Activated B cell treated with CpG ODN at 0.5 μM for 24 hours (primary cell): ENCODE data around the gene CCDC50. TPM values are rescaled to one million over a fixed set of nuclear protein-coding genes. Genes with fewer than 3 reads are reported as not detected.
A peak's percentile ranks its signal among the peaks of the same experiment; 100 is the strongest.

Experiments used
- ATAC-seq: fragments of 200-7000 bp; cut with Tn5 transposase; one replicate; pipeline ENCODE4 v1.10.0; 2021; ENCODE audit warnings: low read depth, mild to moderate bottlenecking, moderate library complexity
- CTCF ChIA-PET: fragments of 350-600 bp; sonication (Branson Sonifier 250); formaldehyde crosslinking; loops from one replicate; lab custom pipeline; 2021; ENCODE audit warnings: antibody characterized with exemption; lab: Charles Lee
- POLR2A ChIA-PET: fragments of 350-600 bp; sonication (Branson Sonifier 250); formaldehyde crosslinking; loops from one replicate; lab custom pipeline; 2021; ENCODE audit warnings: antibody characterized with exemption; lab: Charles Lee
- DNase-seq: peaks from one replicate; pipeline ENCODE4 v3.0.0; 2022
- H3K27ac Mint-ChIP-seq: one replicate; pipeline ENCODE4 v1.8.0; 2020; ENCODE audit warnings: mixed read lengths
- H3K27me3 Mint-ChIP-seq: one replicate; pipeline ENCODE4 v1.8.0; 2021; ENCODE audit warnings: mixed read lengths
- H3K36me3 Mint-ChIP-seq: one replicate; pipeline ENCODE4 v1.8.0; 2021; ENCODE audit warnings: low read depth, mixed read lengths
- H3K4me1 Mint-ChIP-seq: one replicate; pipeline ENCODE4 v1.8.0; 2021; ENCODE audit warnings: mixed read lengths
- H3K4me3 Mint-ChIP-seq: one replicate; pipeline ENCODE4 v1.8.0; 2020; ENCODE audit warnings: mild to moderate bottlenecking, mixed read lengths
- H3K9me3 Mint-ChIP-seq: one replicate; pipeline ENCODE4 v1.8.0; 2020; ENCODE audit warnings: mixed read lengths
- CTCF ChIP-seq: fragments of 200-600 bp; IDR thresholded peaks from one replicate; pipeline ENCODE4 v1.8.0; 2022; ENCODE audit warnings: antibody characterized with exemption, mild to moderate bottlenecking
- intact Hi-C: fragments of 100-400 bp; cut with micrococcal nuclease; formaldehyde crosslinking; loops from one replicate; pipeline ENCODE4 v1.15.1; 2024
- total RNA-seq: library from RNA; stranded (reverse); gene quantifications from 2 replicates; pipeline ENCODE4 v1.2.3, GENCODE V29; 2022

CCDC50 gene
- total RNA-seq, result 144 and 153 TPM in 2 replicates

DNA sequence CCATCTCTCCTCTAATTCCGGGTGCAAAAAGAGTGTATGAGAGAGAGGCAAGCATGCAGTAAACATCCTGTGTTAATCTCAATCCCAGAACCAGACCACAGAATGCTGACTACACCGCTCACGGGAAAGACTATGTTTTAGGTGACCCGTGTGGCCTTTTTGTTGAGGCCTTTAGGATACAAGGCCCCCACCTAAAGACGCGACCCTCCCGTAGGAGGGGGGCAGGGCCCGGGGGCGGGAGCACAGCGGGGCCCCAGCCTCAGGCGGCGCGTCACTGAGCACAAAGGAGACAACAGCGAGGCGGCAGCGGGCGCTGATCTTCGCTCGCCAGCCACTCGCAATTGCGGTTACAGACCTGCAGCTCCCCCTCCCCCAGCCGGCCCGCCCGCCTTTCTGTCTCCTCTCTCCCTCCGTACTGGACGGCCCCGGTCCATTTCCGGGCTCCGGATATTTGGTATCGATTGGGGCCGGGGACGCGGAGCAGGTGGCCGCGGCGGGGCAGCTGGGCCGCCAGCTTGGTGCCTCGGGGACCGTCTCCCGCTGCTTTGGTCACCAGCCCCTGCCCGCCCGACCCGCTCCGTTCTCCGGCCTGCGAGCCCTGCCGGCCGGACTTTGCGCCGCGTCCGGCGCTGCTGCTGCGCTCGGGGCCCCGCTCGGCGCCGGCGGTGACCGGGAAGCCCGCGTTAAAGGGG, at the start of gene CCDC50:
Gene CCDC50 (plus strand): TSS at position 433 of the 692 bp plus-strand sequence. CDS start 281 bp downstream, outside the sequence.
- intact Hi-C loops, result loop anchor here (1.0 to 2.0 kb wide), 4 partner anchors 28 to 83 kb away; no protein-coding TSS in a partner anchor
- Mint-ChIP-seq H3K27ac (peak within 1 kb of the TSS; percentile 91), H3K4me3 (peak within 1 kb of the TSS; percentile 93), H3K36me3 (peaks cover 19% of the 10 kb centered on the region), H3K9me3 (no peaks in the 10 kb centered on the region), H3K27me3 (no peaks in the 10 kb centered on the region), H3K4me1 (peaks cover 54% of the 10 kb centered on the region)
- ChIA-PET POLR2A (interaction anchor here (0.6 to 3.7 kb wide), 20 partner anchors 10 to 91 kb away, joined by 3 to 33 read pairs (median 4); no protein-coding TSS in a partner anchor), CTCF (interaction anchor here (1.5 kb wide), 1 partner anchor 84 kb away, joined by 7 read pairs; no protein-coding TSS in a partner anchor)
- TF ChIP-seq CTCF, result no peak
- ATAC-seq (peak; percentile 75), DNase-seq (peak; percentile 70)

DNA sequence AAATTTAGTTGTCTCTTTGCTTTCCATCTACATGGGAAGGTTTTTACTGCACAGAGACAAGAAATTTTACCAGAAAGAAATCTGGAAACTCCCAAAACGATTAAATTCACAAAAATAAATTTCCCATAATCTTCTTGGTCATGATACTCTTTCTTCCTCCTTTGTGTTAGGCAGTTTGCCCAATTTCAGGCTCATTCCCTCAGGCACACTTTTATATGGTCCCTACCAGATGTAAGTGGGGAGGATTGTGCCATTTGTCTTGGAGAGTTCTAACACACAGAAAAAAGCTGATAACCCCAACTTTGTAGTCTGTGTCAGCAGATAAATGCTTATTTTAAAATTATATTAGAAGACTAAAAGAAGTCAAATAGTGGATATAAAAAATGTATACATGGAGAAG, 49.1 kb upstream of the CCDC50 start:
- Mint-ChIP-seq H3K4me1 (peaks cover 24% of the 10 kb centered on the region), H3K27me3 (no peaks in the 10 kb centered on the region), H3K27ac (no peak overlapping the region), H3K36me3 (no peaks in the 10 kb centered on the region), H3K4me3 (no peak overlapping the region), H3K9me3 (peaks cover under 1% of the 10 kb centered on the region)
- DNase-seq (no peak), ATAC-seq (no peak)
- no peak for TF ChIP-seq CTCF
- CTCF ChIA-PET, result no interaction called here
- POLR2A ChIA-PET, result interaction anchor here (1.5 kb wide), 2 partner anchors 10 kb away, joined by 3 to 5 read pairs; no protein-coding TSS in a partner anchor
- intact Hi-C loops, result no loop called here

DNA sequence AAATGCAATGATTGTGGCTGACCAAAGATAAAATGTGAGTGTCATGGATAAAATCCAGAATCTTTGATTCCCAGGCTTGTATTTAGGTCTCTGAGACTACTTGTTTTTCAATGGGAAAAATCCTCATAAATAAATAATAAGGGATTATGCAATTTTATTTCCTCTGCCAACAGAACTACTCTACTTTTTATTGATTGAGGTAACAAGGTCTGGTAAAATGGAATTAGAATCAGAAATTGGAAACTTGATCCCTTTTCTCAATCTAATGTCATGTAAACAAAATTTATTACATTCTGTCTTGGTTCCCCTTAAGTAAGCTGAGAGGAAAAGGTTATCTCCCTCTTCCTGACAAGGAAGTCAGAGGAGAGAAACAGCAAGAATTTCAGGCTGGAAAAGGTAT, 48.3 kb upstream of the CCDC50 start:
- Mint-ChIP-seq H3K9me3 (peaks cover 3% of the 10 kb centered on the region), H3K27ac (no peak overlapping the region), H3K36me3 (no peaks in the 10 kb centered on the region), H3K4me1 (peaks cover 19% of the 10 kb centered on the region), H3K4me3 (no peak overlapping the region), H3K27me3 (no peaks in the 10 kb centered on the region)
- DNase-seq (no peak), ATAC-seq (no peak)
- ChIA-PET CTCF (interaction anchor here (1.0 kb wide), 1 partner anchor 36 kb away, joined by 3 read pairs; no protein-coding TSS in a partner anchor), POLR2A (interaction anchor here (1.5 kb wide), 1 partner anchor 9 kb away, joined by 3 read pairs; no protein-coding TSS in a partner anchor)
- intact Hi-C loops, result loop anchor here (1.0 kb wide), 1 partner anchor 8 kb away; no protein-coding TSS in a partner anchor
- TF ChIP-seq CTCF, result no peak

GRCh38 chr3:191282251-191283185, 46.7 kb upstream of the CCDC50 start:
- POLR2A ChIA-PET, result interaction anchor here (1.0 to 4.3 kb wide), 3 partner anchors 10 to 47 kb away, joined by 4 to 25 read pairs (median 5); partner anchors contain the start of gene CCDC50
- no peak for TF ChIP-seq CTCF
- Mint-ChIP-seq H3K4me1 (peaks cover 15% of the 10 kb centered on the region), H3K36me3 (no peaks in the 10 kb centered on the region), H3K9me3 (peaks cover 7% of the 10 kb centered on the region), H3K4me3 (no peak overlapping the region), H3K27ac (no peak overlapping the region), H3K27me3 (no peaks in the 10 kb centered on the region)
- DNase-seq (no peak), ATAC-seq (no peak)
- intact Hi-C loops, result no loop called here
- CTCF ChIA-PET, result interaction anchor here (0.8 kb wide), 1 partner anchor 14 kb away, joined by 3 read pairs; no protein-coding TSS in a partner anchor
